ENCODE data around the gene ALKBH4.
"Not testable (repeated sequence)": the region's sequence is repeated elsewhere in the genome, so short reads cannot be mapped to it uniquely, and the experiment has no call there.

GRCh38 chr7:102511860-102512522 is 47.3 kb upstream of the ALKBH4 start:
- TF ChIP-seq PRDM15 (CRISPR knock-in tag; IDR thresholded peaks at IDR 0.05); EP300 (IDR thresholded peaks at IDR 0.05; ENCODE audit: borderline replicate concordance in 1 of 2, control insufficient read depth in 1 of 2, low read depth in 2 of 2, low read length in 2 of 2); FOS (IDR thresholded peaks at IDR 0.05; ENCODE audit: borderline replicate concordance, extremely low read depth, insufficient read length); CTCF (IDR thresholded peaks at IDR 0.05 in 2 of 3, conservative IDR thresholded peaks at IDR 0.05 in 1 of 3; ENCODE audit: control insufficient read depth in 2 of 3, extremely low read depth in 1 of 3, insufficient read depth in 1 of 3, low read depth in 3 of 3, low read length in 3 of 3); ASH2L (IDR thresholded peaks at IDR 0.05; ENCODE audit: borderline replicate concordance, low read depth); HDAC6 (IDR thresholded peaks at IDR 0.05; ENCODE audit: unreplicated experiment): not testable (repeated sequence)

Measured in GM12878 (cell line).